Measurements from ENCODE around the gene DMAC2L.

The DMAC2L gene

DNA sequence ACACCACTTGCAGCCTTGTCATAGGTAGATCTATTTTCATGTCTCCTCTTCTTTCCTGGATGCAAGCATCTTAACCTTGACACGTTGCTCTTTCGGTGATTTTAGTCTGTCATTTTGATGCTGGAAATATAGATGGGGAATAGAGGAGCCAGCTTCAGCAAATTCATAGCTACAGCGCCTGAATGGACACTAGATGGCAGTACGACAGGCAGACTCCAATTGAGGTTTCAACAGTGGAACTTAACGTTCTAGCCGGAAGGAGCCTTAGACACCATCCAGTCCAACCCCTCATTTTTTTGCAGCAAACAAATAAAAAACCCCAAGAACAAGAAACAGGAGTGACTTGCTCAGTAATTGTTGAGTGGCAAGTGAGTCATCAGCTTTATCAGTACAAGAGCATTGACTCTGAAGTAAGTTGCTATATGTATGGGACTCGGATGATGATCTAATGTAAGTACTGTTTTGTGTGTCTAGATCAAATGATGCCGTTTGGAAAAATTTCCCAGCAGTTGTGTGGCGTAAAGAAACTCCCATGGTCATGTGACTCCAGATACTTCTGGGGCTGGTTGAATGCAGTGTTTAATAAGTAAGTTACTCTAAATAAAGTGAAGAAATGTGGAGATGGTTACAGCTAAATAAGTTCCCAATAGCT is 9.0 kb downstream of the DMAC2L start:
- peak; percentile 10 to 38 for DNase-seq (ENCODE audit: low read depth in 2 of 2)

DNA sequence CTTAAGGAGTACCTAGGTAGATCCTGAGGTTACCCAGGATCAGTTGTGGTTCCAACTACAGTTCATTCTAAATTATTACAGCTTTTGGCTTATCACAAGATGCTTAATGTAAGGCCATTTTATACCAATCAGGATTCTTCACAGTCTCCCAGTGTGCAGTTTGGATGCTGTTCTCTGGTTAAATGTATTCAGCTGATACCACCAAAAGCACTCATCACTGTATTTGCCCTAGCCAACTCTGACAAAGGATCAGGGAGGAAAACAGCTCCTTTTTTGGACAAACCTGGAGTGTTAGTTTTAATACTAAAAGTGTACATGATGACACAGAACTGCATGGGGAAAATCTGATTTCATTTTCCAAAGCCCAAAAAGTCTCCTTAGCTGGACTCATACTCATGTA is 19.5 kb downstream of the DMAC2L start:
- no peak for DNase-seq (ENCODE audit: low read depth in 2 of 2)

DNA sequence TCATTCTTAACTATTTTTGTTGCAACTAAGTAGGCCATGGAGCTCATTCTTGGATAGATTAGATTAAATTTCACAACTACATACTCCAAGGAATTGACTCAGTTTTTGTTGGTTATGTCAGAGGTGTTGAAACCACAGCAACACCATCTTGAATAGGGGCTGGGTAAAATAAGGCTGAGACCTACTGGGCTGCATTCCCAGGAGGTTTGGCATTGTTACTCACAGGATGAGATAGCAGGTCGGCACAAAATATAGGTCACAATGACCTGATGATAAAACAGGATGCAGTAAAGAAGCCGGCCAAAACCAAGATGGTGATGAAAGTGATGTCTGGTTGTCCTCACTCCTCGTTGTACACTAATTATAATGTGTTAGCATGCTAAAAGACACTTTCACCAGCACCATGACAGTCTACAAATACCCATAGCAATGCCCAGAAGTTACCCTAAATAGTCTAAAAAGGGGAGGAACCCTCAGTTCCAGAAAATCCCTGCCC is 20.9 kb downstream of the DMAC2L start:
- no peak for DNase-seq (ENCODE audit: low read depth in 2 of 2)

DNA sequence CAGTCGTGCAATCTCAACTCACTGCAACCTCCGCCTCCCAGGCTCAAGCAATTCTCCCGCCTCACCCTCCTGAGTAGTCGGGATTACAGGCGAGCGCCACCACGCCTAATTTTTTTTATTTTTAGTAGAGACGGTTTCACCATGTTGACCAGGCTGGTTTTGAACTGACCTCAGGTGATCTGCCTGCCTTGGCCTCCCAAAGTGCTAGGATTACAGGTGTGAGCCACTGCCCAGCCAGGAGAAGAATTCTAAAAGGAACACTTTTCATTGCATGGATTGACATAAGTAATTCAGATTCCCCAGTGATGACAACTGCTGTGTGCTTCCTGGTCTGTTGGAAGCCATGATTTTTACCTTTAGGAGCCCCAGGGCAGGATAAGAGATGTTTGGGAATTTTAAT is 22.1 kb downstream of the DMAC2L start:
- DNase-seq (ENCODE audit: low read depth in 2 of 2), result no peak

DNA sequence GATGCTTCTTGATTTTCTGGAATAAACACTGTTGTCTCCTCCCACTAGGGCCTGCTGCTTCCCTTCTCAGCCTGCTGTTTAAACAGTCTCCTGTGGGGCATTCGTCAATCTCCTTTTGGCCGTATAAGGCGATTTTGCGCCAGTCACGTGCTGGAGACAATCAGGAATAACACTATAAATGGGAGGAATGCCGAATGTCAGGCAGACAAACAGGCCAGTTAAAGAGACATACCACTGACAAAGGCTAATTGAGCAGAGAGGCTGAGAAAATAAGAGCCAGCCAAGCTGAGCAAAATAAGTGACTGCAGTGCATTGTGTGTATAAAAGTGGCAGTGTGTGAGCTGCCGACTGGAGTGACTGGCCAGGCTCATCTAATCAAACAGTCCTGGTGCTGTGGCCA is 23.3 kb downstream of the DMAC2L start:
- no peak for DNase-seq (ENCODE audit: low read depth in 2 of 2)

DNA sequence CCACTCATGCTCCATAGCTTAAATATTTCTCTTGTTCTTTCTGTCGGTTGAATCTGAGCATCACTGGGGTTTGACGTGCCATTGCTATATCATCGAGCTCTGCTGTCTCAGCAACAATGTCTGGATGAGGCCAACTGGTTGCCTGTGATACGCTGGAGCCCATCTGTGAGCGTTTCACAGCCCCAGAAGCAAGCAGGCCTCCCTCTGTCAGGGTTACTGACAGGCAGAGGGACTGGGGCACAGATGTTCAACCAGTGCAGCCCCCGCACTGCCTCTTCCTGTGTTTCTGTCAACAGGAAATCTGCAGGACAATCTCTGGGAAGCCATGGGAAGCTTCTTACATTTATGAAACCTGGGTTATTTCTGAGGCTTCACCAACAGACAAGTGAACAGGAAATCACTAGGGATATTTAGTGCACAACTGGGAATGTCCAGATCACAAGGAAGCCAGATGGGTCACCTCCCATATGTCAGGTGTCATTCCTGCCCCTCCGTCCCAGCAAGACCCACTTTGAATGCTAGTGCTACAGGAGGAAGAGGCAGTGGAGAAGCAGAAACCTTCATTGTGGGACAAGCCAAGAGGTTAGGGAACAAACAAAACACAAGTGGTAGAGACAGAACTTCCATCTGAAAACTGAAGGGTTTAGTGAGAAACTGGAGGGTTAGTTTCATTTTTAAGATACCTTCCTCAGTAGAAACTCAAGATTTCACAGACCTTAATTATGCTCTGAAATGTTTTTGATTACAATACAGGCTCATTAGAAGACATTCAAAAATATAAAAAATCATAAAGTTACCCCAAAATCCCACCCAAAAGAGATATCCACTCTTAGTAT is 24.1 kb downstream of the DMAC2L start:
- no peak for DNase-seq (ENCODE audit: low read depth in 2 of 2)

DNA sequence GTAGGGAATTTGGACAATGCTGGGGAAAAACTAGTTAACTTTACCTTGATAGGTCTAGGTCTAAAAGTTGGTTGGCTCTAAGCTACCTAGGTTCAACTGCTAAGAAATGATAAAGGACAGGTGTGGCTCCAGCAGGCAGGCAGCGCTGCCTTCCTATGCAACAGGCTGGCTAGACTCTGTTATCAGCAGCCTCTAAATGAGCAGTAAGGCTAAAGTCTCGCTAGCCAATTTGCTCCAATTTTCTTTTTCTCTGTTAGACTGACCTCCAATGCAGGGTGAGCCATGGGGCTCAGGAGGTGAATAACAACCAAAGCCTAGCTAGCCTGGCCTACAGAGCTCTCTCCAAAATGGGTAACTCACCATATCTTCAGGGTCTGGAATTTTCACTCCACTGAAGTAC is 26.5 kb downstream of the DMAC2L start:
- DNase-seq (ENCODE audit: low read depth in 2 of 2), result no peak

DNA sequence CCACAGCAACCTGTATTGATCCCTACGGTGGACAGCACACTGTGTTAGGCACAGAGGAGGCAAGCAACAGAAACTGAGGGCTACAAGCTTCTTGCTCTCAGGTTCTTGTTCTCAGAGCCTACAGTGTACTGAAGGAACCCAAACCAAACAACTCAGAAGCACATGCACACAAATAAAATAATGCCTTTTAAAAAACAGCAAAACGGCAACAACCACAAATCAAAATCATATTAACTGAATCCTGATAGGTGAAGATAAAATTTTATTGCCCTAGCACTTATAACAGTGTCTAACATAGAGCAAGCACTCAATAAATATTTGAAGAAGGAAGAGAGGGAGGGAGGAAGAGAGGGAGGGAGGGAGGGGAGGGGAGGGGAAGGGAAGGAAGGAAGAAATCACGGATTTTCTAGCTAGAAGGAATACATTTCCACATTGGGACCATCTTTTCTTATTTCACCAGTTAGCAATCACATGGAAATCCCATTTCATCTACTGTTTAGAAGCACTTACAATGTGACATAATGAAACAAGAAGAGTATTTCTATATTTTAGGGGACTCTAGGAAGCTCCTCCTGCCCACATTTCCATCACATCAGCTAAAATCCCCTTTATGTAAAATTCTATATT is 27.2 kb downstream of the DMAC2L start:
- no peak for DNase-seq (ENCODE audit: low read depth in 2 of 2)

DNA sequence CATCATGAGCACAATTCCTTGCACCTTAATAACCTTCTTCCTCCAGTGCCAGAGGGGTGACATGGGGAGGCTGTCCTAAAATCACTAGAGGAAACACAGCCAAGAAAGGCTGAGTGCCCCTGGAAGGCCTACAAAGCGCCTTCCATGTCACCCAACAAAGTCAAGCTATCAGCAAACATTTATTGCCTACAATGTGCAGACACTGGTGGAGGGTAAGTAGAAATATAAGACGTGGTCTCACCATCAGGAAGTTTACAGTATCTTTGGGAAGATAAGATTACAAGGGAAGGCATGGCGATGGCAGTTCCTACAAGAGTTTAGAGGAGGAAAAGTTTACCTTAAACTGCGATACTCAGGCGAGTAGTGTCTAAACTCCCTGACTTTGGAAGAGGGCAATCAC is 27.9 kb downstream of the DMAC2L start:
- DNase-seq (ENCODE audit: low read depth in 2 of 2), result no peak

DNA sequence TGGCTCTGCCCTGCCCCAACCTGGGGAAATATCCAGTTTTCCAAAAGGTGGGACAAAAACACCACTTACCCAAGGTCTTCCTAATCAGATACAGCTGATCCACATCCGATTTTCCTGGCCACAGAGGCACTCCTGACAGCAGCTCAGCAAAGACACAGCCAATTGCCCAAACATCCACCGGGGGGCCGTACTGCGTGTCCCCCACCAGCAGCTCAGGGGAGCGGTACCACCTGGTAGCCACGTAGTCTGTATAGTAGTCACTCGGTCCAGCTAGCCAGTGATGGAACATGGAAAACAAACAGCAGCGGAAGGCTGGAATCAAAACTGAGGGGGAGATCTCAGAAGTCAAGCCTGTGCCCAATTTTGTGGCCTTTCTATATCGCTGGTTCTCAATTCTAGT is 28.8 kb downstream of the DMAC2L start:
- no peak for DNase-seq (ENCODE audit: low read depth in 2 of 2)

DNA sequence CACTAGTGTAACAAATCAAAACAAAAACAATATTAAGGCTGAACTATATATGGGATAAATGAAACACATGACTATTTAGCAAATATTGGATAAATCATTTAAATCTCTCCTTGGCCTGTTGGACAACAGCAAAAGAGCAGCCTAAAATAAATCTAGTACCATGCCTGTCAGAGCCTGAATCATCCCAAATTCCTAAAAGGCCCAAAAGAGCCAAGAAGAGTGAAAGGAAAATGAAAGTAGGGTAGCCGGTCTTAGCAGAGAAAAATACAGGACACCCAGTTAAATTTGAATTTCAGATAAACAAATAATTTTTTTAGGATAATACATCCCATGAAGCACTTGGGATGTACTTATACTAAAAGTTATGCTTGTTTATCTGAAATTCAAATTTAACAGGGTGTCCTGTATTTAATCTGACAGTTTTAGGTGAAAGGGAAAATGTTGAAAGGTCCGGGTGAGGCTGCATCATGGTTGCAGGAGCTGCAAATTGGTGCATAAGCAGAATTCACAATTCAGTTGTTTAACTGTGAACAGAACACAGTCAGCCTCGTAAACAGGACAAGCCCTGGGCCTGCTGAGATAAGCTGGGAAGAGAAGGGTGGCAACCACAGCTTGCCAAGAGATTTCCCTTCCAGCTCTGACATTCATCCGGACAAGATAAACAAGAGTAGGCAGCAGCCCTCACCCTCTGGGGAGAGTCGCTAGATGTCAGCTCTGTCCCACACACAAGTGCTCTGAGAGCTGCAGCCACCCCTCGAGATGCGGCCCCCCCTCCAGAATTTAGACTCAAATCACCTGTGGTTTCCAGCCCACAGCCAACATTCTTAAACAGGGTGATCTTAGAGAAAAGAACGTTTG is 30.3 kb downstream of the DMAC2L start:
- no peak for DNase-seq (ENCODE audit: low read depth in 2 of 2)

DNA sequence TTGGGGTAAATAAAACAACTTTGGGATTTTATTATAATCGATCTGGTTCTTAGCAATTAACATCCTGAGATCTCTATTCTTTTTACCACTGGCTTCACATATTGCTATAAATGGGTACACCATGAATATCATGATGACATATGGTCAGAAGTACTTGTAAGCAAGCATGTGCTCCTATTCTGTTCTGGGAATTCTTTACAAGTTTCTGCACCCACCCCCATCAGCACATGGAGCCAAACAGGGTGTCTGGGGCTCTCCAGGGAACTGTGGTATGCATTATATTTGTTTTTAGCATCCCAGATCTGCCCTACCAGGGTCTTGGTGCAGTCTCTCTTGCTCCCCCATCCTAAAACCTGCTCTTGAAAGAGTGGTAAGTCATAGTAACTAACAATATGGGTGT is 31.3 kb downstream of the DMAC2L start:
- no peak for DNase-seq (ENCODE audit: low read depth in 2 of 2)

DNA sequence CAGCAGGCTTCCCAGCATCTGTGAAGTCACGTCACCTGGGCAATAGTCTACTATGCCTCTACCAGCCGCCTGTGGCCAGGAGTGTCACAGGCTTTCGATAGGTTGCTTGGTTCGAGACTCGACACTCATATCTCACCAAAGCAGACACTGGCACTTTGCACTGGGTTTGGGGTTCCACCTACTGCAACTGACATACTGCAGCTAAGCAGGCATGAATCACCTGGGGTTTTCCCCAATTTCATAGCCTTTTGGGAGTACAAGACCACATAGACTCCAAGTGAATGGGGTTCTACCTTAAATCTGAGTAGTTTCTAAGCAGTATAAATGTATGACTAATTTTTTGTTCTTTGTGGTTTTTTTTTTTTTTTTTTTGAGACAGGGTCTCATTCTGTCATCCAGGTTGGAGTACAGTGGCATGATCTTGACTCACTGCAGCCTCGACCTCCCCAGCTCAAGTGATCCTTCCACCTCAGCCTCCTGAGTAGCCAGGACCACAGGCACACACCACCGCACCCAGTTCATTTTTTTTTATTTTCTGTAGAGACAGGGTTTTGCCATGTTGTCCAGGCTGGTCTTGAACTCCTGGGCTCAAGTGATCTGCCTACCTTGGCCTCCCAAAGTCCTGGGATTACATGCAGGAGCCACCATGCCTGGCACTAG is 32.1 kb downstream of the DMAC2L start:
- peak in 1 of 2 donors; percentile 20 for DNase-seq (ENCODE audit: low read depth in 2 of 2)

DNA sequence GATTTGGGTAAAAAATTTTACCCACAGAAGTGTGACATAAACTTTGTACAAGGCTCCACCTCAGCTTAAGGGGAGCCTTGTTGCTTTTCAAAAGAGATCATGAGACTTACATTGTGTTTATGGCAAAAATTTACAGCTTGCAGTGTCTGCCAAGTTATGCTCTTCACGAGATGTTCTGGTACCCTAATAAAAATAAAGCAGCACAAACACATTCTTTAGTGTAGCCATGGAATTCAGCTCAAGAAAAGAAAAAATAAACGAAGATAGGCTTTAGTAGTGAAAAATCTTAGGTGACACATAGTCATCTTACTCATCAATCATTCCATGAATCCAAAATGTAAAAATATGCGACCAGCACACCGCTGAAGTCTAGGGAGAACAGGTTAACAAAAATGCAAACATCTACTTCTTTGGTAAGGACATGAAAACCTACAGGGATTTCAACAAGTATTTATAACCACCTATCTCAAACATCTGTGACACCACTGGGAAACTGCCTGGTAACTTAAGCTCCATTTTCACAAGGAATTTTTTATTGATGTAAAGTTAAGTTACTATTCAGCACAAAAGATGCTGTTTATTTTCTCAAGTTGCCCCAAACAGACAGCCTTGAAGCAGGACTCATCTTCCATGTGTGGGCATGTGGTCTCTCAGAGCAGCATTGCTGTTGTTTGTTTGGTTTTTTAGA is 32.9 kb downstream of the DMAC2L start:
- DNase-seq (ENCODE audit: low read depth in 2 of 2), result no peak

DNA sequence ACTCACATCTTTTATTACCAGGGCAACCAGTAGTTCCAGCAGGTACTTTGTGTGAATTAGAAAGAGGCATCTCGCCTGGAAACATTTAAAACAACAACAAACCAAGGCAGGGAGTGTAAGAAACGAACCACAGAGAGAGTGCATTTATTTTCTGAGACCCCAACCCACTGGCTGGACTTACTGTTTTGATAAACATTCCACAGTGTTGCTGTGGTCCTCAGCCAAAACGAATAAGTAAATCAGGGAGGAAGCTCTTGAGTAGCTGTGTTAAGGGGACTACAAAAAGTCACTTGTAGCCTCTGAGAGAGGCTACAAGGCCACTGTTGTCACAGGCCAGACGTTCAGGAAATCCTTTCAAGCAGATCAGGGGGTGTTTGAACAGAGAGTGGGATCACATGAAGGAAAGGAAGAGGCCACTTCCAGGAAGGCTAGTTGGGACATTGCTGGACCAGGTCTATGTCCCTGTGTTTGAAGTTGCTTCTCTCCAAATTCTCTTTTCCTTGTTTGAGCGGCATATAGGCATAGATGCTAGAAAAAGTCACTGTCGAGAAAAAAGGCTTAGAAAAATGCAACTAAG is 33.8 kb downstream of the DMAC2L start:
- no peak for DNase-seq (ENCODE audit: low read depth in 2 of 2)

DNA sequence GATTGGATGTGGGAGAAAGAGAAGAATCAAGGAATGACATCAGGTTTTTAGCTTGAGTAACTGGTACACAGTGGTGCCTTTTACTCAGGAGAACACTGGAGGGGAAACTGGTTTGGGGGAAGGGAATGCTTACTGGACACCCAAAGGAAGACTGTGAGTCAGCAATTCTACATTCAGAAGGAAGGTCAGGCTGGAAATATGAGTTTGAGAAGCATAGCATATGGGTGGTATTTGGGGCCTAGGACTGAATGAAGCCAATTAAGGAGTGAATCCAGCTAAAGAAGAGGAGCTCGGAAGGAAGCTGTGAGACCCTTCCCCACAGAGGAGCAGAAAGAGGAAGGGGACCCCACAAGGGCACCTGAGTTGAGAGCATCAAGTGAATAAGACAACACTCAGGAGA is 35.4 kb downstream of the DMAC2L start:
- no peak for DNase-seq (ENCODE audit: low read depth in 2 of 2)

DNA sequence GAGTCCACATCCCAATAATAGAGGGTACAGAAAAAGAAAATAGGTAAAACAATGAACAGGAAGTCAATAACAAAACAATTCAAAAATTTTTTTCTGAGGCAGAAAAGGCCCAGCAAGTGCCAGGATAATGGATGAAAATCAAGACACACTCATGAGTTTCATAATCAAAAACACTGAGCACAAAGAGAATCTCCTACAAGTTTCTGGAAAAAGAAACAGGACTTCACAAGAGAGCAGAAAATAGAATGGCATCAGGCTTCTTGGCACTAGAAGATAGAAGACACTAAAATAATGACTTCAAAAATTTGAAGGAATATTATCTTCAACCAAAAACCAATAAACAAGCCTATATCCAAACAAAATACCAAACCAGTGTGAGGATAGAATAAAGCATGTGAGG is 36.8 kb downstream of the DMAC2L start:
- no peak for DNase-seq (ENCODE audit: low read depth in 2 of 2)

DNA sequence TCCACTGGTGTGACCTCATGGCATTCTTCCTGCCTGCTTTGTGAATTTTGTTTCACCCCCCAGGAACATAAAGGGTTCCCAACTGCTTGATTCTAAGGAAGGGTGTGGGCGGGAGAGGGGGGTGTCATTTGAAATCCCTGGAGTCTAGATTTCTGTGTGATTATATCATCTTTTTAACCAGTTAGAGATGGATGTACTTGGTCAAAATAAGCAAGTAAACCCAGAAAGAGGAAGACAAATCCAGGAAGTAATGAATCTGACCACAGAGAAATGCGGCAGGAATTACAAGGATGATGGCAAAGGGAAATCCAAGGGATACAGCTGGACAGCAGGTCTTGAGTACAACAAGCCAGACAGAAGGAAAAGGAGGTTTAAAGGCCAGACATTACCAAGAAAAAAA is 38.9 kb downstream of the DMAC2L start:
- no peak for DNase-seq (ENCODE audit: low read depth in 2 of 2)

DNA sequence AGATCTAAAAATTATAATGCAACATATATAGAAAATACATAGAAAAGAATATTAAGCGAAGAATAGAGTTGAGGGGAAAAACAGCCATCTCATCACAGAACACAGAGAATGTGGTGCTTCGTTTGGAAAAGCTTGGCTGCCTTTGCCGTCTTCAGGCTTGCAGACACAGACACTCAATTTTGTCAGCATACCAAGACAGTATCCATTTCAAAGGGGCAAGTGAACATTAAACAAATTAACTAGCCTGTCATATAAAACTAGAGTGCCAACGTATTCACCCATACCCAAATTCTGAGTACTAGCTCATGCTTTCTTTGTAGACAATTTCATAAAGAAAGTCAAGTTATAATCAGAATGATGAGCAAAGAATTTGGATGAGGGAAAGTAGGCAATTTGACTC is 40.5 kb downstream of the DMAC2L start:
- no peak for DNase-seq (ENCODE audit: low read depth in 2 of 2)

DNA sequence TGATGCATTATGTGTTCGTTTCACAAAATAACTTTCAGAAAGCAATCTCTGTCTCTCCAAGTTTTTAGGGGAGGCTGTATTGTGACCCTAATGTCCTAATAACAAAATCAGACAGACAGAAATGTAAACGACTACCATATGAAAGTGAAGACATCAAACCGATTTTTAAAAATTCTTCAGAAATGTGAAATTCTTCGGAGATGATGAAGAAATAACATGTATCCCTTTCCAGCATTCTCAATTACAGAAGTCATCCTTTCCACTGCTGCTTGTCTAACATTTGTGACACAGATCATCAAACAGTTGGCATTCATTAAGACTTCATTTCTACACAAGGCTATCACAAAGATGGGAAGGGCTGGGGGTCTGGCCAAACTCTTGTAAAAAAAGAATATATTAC is 41.0 kb downstream of the DMAC2L start:
- no peak for DNase-seq (ENCODE audit: low read depth in 2 of 2)

Measured in stimulated activated CD4-positive, alpha-beta T cell treated with anti-CD3 and anti-CD28 coated beads, Interleukin-1b, Interleukin-23, amount 100 ng/mL, for 1 hour (primary cell).